NK-92 (cell line): ENCODE data around the gene DISC1.

Experiments used
- DNase-seq: peaks from one replicate; lab custom pipeline; 2025; ENCODE audit not compliant: unreplicated experiment; lab: John Stamatoyannopoulos, UW

DISC1 gene

DNA sequence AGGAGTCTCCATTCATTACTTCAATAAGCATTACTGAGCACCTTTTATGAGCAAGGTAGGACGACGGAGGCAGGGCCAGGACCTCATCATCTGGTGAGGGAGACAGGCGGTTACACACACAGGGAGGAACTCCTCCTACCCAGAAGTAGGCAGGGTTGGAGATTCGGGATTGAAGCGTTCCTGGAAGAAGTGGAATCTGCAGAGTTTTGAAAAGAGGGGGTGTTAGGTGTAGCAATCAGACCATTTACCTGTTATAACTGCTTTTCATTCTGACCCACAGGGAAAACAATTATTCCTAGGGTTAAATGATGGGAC is 392.4 kb downstream of the DISC1 start:
- no peak for DNase-seq

DNA sequence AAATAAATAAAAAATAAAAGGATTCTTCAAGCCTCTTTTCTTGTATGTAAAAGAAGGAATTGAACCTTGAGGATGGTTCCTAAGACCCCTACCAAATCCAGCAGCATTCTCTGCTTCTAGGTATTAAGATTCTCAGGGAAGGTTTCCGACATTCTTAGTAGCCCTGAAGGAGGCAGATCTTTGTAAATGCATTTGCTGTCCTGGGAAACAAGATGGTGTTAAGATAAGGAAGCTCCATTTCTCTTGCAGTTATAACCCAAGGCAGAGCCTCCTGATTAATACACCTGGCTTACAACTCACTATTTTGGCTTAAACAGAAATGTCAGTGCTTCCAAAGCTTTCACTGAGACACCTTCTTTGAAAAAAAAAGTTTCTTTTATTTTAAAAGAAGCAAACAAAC is 393.8 kb downstream of the DISC1 start:
- DNase-seq, result no peak

DNA sequence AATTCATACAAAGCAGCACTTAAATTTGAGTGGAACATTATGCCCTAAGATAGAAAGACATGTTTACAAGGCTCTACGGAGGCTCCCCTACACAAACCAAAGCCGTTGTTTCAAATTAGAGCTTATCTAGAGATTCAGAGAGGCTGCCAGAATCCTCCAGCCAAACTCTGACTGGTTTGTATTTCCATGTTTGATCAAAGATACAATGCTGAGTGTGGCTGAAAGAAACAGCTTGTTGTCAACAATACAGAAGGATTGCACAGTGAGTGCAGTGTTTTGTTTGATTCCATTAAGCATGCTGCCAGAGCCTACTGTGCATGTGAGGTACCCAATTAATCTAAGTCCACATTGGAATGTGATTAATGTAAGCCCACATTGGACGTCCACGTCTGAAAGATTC is 402.7 kb downstream of the DISC1 start:
- DNase-seq, result no peak

DNA sequence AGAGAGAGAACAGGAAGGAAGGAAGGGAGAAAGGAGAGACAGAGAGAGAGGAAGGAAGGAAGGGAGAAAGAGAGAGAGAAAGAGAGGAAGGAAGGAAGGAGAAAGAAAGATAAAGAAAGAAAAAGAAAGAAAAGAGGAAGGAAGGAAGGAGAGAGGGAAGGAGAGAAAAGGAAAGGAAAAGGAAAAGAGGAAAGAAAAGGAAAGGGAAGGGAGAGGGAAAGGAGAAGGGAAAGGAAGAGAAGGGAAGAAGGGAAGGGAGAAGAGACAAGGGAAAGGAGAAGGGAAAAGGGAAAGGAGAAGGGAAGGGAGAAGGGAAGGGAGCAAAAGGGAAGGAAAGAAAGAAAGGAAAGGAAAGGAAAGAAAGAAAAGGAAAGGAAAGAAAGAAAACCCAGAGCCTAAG is 404.6 kb downstream of the DISC1 start:
- no peak for DNase-seq

DNA sequence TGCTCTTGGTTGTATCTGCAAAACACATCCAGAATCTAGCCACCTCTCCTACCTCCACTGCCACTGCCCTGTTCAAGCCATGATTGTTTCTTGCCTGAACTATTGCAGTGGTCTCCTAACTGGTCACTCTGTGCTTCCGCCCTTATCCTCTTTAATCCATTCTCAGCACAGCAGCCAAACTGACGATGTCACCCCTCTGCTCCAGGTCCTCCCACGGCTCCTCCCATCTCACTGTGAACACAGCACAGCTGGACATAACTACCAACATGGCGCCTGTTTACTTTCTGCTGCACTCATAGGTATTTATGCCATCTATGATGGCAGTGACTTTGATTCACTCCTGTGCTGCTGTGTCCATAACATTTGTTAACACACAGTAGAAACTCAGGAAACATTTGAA is 406.7 kb downstream of the DISC1 start:
- no peak for DNase-seq

DNA sequence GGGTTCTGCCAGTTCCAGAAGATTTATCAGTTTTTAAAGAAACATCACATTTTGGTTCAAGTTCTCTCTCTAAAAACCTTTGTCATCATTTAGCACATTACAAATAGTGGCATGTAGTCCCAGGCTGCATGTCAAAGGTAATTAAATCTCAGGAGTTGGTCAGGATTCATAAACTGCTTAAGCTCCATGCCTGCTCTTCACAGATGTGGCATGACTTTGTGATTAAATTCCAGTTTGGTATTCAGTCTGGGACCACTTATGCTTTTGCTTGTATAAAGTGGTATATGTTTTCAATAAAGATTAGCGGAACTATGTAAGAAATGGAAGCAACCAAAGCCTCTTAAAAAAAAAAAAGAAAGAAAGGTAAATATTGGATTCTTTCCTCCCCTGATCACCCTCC is 408.0 kb downstream of the DISC1 start:
- DNase-seq, result no peak

DNA sequence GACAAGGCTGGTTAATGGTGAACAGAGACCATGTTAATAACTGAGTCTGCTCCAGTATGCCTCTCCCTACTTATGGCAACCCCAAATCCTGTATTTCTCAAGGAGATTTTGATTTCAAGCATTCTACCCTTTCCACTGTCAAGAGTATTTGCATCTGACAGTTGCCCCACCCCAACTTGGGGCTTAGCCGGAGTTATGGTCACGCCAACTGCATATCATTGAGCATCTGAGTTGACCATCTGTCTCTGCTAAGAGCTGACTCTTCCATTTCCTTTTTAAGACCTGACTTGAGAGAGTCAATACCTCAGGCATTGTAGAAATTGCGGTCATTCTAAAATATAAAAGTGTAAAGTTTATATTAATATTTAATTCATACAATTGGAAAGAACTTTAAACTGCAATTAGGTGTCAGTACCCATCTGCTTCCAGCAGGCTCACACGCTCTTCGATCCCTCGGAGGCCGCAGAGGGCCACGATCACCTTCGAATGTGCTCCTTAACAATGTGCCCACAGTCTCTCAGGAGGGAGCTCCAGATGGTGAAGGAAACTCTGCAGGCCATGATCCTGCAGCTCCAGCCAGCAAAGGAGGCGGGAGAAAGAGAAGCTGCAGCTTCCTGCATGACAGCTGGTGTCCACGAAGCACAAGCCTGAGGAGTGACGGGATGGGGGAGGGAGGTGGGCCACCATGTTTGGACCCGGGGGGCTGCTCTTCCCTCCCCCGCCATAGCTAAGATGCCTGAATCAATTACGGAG is 409.8 kb downstream of the DISC1 start:
- no peak for DNase-seq

DNA sequence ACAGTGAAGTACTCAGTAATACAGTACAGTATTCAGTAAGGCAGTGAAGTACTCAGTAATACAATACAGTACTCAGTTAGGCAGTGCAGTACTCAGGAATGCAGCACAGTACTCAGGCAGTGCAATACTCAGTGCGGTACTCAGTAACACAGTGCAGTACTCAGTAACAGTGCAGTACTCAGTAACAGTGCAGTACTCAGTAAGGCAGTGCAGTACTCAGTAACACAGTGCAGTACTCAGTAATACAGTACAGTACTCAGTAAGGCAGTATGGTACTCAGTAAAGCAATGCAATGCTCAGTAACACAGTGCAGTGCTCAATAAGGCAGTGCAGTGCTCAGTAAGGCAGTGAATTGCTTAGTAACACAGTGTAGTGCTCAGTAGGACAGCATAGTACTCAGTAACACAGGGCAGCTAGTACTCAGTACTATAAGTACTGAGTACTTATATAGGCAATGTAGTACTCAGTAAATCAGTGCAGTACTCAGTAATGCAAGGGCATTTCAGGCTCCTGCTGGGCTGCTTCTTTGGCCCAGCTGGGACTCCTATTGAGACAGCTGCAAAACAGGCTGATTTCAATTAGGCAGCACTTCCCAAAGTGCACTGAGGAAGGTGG is 411.3 kb downstream of the DISC1 start:
- DNase-seq, result no peak

DNA sequence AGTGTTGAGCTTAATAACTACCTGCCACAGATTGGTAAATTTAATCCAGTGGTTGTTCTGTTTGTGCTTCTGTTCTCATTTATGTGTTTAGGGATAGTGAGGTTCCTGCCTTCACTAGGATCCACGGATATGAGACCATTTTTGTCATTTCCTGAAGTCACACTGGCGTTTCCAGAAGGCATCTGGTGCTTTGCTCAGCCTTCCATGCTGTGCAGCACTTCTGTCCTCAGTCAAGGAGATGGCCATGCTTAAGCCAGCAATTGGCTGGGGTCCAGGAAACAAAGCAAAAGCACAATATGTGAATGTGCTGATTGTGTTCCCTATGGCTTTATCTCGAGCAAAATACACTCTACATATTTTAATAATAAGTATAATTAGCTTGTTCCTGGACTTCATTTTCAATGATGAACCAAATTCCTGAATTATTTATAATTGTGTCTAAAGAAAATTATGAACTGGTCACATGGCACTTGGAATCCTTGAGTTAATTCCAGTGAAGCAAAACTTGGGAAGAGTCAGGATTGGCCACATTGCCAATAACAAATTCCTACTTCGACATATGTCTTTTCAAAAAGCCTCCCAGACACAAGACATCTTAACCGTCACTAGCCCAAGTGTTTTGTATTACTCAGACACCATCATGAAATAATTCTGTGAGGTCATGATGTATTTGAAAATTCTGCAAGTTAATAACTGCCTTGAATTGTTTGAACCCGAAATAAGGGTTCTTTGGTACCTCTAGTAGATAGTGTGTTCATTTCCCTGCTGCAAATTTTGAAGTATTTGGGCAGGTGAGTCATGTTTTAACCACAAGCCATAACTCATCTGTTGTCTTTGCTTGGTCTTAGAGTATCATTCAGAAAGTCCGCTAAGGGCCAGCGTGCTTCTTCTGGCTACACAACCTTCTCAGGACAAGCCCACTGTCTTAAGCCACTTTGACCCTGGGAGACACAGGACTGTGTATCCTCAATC is 412.4 kb downstream of the DISC1 start:
- DNase-seq, result no peak

DNA sequence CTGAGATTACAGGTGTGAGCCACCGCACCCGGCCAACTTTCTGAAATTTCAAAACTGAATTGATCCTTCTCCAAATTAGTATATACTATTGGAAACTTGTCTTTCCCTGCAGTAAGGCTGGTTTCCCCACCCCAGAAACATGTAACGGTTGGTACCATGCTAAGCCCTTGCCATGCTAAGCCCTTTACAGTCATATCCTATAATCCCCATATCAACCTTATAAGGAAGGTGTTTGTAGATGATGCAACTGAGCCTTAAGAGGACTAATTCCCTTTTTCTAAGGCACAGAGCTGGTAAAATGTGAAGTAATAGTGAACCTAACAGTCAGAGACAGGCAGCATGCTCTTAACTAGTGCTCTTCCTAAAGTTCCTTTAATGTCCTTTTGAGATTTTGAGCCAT is 413.7 kb downstream of the DISC1 start:
- DNase-seq, result no peak

DNA sequence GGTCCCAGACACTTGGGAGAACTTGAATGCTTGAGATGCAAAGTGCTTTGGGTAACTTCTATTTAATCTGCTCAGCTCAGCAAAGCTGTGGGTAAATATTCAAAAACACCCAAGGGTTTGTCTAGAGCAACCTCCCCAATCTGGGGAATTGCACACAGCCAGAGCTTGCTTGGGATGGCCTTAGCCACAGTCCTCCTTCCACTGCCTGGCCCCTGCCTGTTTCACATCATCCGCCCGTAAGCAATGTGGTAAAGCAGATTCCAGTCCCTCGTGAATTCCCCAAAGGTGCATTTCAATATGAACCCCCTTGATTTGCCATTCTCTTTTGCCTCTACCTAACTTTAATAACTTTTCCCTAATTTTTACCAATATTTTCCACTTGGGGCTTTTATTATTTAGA is 418.1 kb downstream of the DISC1 start:
- no peak for DNase-seq

DNA sequence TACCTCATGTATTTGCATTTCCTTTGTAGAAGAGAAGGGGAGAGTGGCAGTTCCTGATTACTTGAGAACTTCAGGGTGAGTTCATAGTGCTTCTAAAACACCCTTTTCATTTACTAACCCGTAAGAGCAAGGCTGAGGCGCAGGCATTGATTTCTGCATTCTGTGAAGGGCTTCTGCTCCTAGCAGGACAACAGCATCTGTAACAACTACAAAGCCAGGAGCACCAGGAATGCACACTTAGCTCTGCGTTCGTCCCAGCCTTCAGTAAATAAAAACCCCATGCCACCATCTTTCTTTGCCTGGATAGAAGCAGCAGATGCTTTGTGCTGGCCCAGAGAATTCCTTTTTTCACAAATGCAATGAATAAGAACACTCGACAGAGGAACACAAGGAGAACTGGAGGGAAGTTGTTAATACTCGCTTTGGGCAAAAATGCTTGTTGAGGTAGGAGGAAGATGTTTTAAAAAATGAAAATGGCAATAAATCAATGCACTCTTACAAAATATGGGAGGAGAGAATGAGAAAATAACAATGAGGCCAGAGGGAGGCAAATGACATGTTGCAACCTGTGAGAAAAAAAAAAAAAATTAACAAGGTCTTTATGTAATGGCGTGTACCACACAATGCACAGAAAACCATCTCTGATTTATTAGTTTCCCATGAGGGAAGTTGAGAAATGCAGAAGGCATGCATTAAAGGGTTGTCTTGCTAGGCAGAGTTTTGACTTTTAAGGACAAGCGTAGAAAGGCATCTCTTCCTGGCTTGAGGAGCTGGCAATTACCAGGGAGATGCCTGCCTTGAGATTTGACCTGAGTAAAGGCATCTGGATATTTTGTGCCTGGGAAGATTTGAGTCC is 418.8 kb downstream of the DISC1 start:
- no peak for DNase-seq

DNA sequence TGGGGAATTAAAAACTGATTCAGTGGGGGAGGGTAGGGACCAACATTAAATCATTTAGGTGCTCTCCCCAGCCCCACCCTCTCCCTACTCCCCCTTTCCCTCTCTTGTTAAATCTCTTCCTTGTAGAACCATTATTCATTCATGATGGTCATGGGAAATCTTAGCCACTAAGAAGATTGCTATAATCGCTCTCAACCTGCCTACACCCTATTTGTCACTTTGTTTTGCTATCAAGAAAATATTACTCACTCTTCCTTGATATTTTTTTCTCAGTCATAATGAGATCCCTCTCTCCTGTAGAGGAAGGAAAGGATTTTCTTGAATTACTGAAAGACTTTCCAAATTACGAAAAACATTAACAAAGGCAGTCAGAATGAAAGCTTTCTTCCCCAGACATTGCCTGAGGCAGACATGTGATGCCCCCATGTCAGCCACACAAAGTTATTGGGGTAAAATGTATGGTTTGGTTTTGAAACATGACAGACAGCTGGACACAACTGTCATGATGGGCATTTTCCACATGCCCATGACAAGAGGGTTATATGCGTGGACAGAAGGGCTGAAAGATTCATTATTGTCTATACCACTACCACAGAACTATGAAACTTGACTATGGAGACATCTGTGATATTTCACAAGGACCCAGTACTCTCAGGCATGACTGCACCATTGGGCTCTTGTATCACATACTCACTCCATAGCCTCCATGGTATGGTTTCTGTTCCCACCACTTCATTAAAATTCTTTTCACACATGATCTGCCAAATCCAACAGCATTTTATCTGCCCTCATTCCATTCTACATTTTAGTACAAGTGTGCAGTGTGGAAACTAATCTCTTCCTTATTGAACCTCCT is 420.1 kb downstream of the DISC1 start:
- DNase-seq, result no peak

DNA sequence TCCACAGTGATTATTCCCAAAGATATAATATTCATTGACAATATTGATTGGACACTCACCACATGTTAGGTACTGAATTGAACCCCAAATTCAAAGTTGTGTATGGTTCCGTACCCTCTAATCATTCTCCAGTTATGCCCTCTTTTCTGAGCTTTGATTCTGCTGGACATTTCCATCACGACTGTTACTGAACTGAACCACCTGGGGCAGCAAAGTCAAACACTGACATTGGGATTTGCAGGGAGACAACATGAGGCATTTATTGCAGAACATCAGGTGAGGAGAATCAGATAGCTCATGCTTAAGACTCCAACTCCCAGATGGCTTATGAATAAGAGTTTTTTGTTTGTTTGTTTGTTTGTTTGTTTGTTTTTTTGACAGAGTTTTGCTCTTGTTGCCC is 420.9 kb downstream of the DISC1 start:
- no peak for DNase-seq

DNA sequence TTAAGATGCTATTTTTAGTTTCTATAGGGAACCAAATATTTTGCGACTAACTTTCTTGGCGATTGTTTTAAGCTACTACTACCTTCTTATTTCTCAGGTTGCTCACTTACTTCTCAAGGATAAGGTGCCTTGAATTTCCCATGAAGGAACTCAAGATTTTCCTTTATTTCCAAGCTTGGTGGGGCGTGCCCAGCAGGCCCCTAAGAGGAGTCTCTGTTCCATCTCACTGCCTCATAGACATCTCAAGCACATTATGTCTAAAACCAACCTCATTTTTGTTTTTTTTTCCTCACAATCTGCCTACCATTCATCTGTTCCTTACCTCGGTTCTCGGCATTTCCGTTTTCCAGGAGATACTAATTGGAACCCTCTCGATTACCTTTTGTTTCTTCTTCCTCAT is 421.9 kb downstream of the DISC1 start:
- no peak for DNase-seq

DNA sequence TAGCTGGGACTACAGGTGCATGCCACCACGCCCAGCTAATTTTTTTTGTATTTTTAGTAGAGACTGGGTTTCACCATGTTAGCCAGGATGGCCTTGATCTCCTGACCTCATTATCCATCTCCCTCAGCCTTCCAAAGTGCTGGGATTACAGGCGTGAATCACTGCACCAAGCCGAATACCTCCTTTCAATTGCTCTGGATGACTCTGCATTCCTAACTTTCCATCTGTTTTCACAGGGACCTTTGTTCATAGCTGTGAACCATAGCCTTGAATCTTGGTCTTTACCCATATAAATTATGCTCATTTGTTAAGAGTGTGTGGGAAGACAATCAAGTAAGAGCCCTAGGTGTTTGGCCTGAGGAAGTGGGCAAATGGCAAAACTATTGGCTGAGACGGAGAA is 422.7 kb downstream of the DISC1 start:
- no peak for DNase-seq

DNA sequence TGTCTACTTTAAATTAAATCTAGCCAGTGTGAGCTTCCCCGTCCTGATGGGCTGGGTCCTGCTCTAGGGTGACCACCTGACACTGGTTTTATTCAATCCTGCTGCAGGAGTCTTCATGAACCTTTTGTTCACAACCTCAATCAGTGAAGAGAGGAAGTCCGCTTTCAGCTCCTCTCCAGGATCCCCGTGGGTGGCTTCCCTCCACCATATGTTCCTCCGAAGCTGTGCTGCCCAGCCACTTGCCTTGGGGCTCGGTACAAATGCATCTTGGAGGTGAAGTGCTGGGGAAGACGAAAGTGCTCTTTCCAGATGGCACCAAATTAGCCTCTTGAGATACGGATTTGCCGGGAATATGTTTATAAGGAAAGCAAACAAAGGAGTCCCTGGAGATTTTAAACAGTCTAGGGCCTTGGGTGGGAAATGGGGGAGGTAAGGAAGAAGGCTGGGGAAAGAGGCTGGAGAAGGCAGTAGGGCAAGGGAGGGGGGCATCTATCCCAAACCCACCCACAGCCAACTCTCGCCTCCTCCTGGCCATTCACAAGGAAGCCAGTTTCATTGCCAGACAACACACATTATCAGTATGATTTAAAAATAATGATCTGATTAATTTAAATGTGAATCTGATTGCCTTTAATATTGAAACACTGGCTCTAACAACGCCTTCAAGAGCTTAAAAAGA is 430.8 kb downstream of the DISC1 start:
- no peak for DNase-seq

DNA sequence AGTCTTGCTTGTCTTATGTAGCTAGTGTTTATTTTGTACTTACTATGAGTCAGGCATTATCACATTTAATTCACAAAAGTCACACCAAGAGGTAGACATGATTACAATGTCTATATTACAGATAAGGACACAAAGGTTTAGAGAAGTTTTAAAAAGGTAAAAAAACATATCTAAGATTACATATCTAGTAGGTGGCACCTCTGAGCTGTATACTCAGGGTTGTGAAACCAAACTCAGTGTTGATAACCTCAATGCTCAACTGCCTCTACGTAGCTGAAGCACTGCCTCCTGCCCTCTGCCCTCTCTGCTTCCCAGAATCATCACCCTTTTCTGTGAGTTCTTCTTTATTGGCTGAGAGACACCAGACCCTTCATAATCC is 431.3 kb downstream of the DISC1 start:
- DNase-seq, result no peak

DNA sequence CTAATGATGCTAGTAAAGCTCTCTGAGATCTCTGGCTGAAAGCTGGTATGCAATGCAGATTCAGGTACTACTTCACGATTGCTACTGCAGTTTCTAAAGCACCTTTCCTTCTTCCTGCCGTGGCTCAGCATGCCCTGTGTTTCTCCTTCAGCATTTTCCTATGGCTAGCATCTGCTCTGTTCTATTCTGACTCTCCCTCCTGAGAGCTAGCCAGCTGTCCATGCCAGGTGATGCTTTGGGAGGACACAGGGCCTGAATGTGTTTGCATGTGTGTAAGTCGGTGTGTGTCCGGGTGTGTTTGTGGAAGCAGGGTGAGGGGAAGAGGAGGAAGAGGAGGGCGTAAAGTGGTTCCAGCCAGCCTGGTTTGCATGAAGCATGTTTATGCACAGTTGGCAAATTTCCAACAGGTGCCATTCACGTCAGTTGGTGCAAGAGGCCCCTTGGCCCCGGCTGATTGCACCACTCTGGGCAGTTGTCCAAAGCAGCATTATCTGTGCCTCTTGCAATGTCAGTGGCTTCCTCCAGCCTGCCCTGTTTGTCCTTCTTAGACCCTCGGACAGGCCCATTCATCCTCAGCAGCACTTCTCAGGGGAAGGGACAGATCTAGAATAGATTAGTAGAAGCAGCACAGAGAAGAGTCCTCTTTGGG is 433.3 kb downstream of the DISC1 start:
- no peak for DNase-seq
